Ovary (tissue), 9 donors: ENCODE measurements around the gene RALB. TPM values are rescaled to one million over a fixed set of nuclear protein-coding genes. Genes with fewer than 3 reads are reported as not detected.

Experiments used
- DNase-seq, 5 donors: peaks; one replicate each; pipeline ENCODE4 v3.0.0-alpha.2; 2019 to 2020
- H3K27ac ChIP-seq, 2 donors: fragments of 200-600 bp; one replicate each; pipeline versions ENCODE4 v1.5.1 to v1.8.0; 2019 to 2022
- H3K27me3 ChIP-seq: fragments of 200-600 bp; one replicate; pipeline ENCODE4 v1.8.0; 2022
- H3K36me3 ChIP-seq: fragments of 200-600 bp; sonication (generic); one replicate; pipeline ENCODE4 v1.5.1; 2019
- H3K4me1 ChIP-seq: one replicate; pipeline ENCODE4 v1.8.1; 2013; ENCODE audit warnings: mild to moderate bottlenecking, moderate library complexity; ENCODE audit not compliant: insufficient read depth
- H3K4me3 ChIP-seq: fragments of 200-600 bp; sonication (generic); one replicate; pipeline ENCODE4 v1.5.1; 2017
- H3K9me3 ChIP-seq, 2 donors: fragments of 200-600 bp in 1 of 2; sonication (generic) in 1 of 2; one replicate each; pipeline versions ENCODE4 v1.5.1 to v1.8.1; 2013 to 2019; ENCODE audit warnings: mild to moderate bottlenecking in 1 of 2, moderate library complexity in 1 of 2
- EP300 ChIP-seq: sonication (generic); formaldehyde crosslinking; IDR thresholded peaks from one replicate; pipeline ENCODE4 v1.6.1; 2017; ENCODE audit warnings: antibody characterized with exemption
- POLR2A ChIP-seq: fragments of 450-650 bp; IDR thresholded peaks from one replicate; pipeline ENCODE4 v1.6.1; 2017; ENCODE audit warnings: antibody characterized with exemption, mild to moderate bottlenecking, moderate library complexity
- WGBS, 3 donors: extraction: QIAGEN DNeasy Blood & Tissue Kit in 1 of 3; methylation state at CpG; one replicate each; pipeline versions ENCODE4 v1.1.5 to v1.1.7; 2013 to 2017; 5-methylcytosine and 5-hydroxymethylcytosine counted together
- intact Hi-C, 4 donors: fragments of 100-400 bp; cut with DNase I; formaldehyde crosslinking; loops; one replicate each; pipeline versions ENCODE4 v1.11.0 to v1.15.1; 2022 to 2023
- polyA plus RNA-seq, 2 donors: library from polyadenylated mRNA; stranded (reverse); fragments of 200-250 nt in 1 of 2; fragments of 350-450 nt in 1 of 2; fragmentation: Illumina TruSeq in 1 of 2; extraction: RNeasy Lipid Tissue Mini Kit (QIAGEN cat#74804) in 1 of 2; gene quantifications; one replicate each; pipeline ENCODE4 v1.2.3, GENCODE V29; 2013 to 2014
- total RNA-seq, 7 donors: library from RNA; depleted of rRNA in 2 of 7; stranded (reverse); fragments of >200 nt in 2 of 7; fragmentation: NEBNext Ultra II Directional in 3 of 7; extraction: Animal tissue kit (Norgen Biotek cat#: 25700) in 3 of 7; gene quantifications; one replicate each; pipeline versions ENCODE4 v1.1.0 to v1.2.4, GENCODE V29; 2016 to 2023
- TF ChIP-seq, protein P1 (sequence below), 3 donors: fragments of 450-650 bp in 2 of 3; fragments of 200-600 bp in 1 of 3; IDR thresholded peaks; one replicate each; pipeline versions ENCODE4 v1.5.1 to v1.8.0; 2016 to 2022; ENCODE audit warnings: antibody characterized with exemption in 3 of 3, mild to moderate bottlenecking in 1 of 3
- donor health status: DM: no; HTN: no; CAD: no; lungs with moderate emphysema.
- donor health status: DM: no; HTN: no; CAD: no.
- donor health status: Bipolar disorder and iron deficiency.
- donor health status: DM: yes; HTN: yes; CAD: no.
- donor health status: DM: no; HTN: no; CAD: no.
- donor health status: DM: yes; HTN: yes; CAD: no.

The RALB gene
- total and polyA plus RNA-seq, 9 donors, result 18.2 to 92.7 (median 34.9) TPM

- H3K27ac ChIP-seq, result no peak overlapping the region
- 88 to 93% (median 90%) methylated on average over 6 of the region's 6 CpGs for WGBS, 3 donors
- intact Hi-C loops, result loop anchor here in 1 of 4 donors (10.0 kb wide), 1 partner anchor 752 kb away; no protein-coding TSS in a partner anchor
These were observed 79.7 kb downstream of the RALB start for GRCh38 chr2:120332384-120332783.

DNA sequence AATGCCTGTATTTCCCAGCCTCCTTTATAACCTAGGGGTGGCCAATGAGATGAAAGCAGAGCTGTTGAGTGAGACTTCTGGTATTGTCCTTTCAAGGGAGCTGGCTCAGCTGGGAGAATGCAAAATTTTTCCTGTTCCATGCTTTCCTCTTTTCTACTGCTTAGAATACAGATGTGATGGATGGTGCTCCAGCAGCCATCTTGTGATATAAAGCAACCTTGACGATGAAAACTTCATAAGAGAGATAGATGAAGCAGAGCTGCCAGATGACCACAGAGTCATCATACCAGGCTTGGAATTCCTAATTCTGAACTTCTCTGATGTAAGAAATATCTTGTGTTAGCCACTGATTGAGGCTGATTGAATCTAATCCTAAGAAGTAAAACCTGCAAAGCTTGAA lies 81.4 kb downstream of the RALB start:
- Histone ChIP-seq H3K9me3 (no peaks in the 10 kb centered on the region), H3K4me1 (no peaks in the 10 kb centered on the region), H3K4me3 (no peak overlapping the region), H3K27ac (no peak overlapping the region), H3K36me3 (no peaks in the 10 kb centered on the region), H3K27me3 (no peaks in the 10 kb centered on the region)
- intact Hi-C loops, result loop anchor here in 1 of 4 donors (10.0 kb wide), 1 partner anchor 751 kb away; no protein-coding TSS in a partner anchor
- 92 to 100% (median 96%) methylated on average over 1 of the region's 1 CpG for WGBS, 3 donors
- TF ChIP-seq EP300 (no peak), POLR2A (no peak)
- TF ChIP-seq, protein P1, sequence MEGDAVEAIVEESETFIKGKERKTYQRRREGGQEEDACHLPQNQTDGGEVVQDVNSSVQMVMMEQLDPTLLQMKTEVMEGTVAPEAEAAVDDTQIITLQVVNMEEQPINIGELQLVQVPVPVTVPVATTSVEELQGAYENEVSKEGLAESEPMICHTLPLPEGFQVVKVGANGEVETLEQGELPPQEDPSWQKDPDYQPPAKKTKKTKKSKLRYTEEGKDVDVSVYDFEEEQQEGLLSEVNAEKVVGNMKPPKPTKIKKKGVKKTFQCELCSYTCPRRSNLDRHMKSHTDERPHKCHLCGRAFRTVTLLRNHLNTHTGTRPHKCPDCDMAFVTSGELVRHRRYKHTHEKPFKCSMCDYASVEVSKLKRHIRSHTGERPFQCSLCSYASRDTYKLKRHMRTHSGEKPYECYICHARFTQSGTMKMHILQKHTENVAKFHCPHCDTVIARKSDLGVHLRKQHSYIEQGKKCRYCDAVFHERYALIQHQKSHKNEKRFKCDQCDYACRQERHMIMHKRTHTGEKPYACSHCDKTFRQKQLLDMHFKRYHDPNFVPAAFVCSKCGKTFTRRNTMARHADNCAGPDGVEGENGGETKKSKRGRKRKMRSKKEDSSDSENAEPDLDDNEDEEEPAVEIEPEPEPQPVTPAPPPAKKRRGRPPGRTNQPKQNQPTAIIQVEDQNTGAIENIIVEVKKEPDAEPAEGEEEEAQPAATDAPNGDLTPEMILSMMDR (IDR thresholded peaks at IDR 0.05), result no peak
- no peak for DNase-seq

More at GRCh38 chr2:120332384-120332783, 79.7 kb downstream of the RALB start:
- Histone ChIP-seq H3K9me3 (no peaks in the 10 kb centered on the region), H3K4me3 (no peak overlapping the region), H3K36me3 (no peaks in the 10 kb centered on the region), H3K4me1 (no peaks in the 10 kb centered on the region), H3K27me3 (no peaks in the 10 kb centered on the region)
- no peak for DNase-seq
- no peak for TF ChIP-seq EP300
- TF ChIP-seq POLR2A, result no peak
- TF ChIP-seq, protein P1 (IDR thresholded peaks at IDR 0.05), result no peak

DNA sequence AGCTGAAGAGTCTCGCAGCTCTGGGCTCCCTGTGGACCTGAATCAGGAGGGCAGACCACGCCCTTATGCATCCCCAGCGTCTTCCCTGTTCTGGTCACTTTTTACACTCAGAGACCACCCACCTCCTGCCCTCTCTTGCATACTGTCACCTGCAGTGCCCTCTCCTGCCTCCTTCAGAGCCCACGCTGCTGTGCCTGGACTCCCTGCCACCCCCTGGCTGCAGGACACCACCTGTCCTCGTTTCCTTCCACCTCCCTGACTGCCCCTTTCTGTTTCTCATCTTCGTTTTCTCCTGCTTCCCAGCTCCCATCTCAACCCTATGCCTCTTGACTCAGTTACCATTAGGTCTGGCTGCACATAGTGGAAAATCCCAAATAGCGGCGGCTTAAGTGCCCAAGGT lies 84.1 kb downstream of the RALB start:
- intact Hi-C loops, result loop anchor here in 1 of 4 donors (10.0 kb wide), 1 partner anchor 748 kb away; no protein-coding TSS in a partner anchor
- no peak for DNase-seq

DNA sequence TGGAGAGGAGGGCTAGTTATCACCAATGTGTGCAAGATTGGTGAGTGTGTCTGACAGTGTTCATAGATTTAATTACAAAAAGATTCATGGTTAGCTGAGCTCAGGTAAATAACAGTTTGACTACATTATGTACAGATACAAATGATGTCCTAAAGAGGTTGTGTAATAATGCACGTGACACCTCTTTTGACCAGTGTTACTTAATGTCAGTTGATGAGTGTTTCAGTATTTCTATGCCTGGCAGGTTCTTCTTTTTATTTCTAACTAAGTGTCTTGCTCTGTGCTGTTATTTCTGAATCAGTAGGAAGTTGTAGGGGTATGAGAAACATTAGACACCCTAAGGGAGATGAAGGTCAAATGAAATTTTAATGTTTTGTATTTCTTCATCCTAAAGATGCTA lies 85.4 kb downstream of the RALB start:
- intact Hi-C loops, result loop anchor here in 1 of 4 donors (10.0 kb wide), 1 partner anchor 747 kb away; no protein-coding TSS in a partner anchor
- no peaks in the 10 kb centered on the region for H3K27me3 ChIP-seq

More for the DNA sequence above, 84.1 kb downstream of the RALB start:
- WGBS, 3 donors, result 84 to 91% (median 86%) methylated on average over 8 of the region's 8 CpGs
- Histone ChIP-seq H3K9me3 (no peaks in the 10 kb centered on the region), H3K27ac (no peak overlapping the region), H3K4me3 (no peak overlapping the region), H3K36me3 (no peaks in the 10 kb centered on the region), H3K27me3 (no peaks in the 10 kb centered on the region), H3K4me1 (no peaks in the 10 kb centered on the region)
- TF ChIP-seq, protein P1 (IDR thresholded peaks at IDR 0.05), result no peak

More for the DNA sequence above, 85.4 kb downstream of the RALB start:
- H3K36me3 ChIP-seq, result no peaks in the 10 kb centered on the region
- no peak overlapping the region for H3K4me3 ChIP-seq
- no peak for DNase-seq
- no peaks in the 10 kb centered on the region for H3K4me1 ChIP-seq
- no peak overlapping the region for H3K27ac ChIP-seq
- TF ChIP-seq POLR2A (no peak), EP300 (no peak)
- TF ChIP-seq, protein P1 (IDR thresholded peaks at IDR 0.05), result no peak
- H3K9me3 ChIP-seq, result no peaks in the 10 kb centered on the region
- WGBS, 3 donors, result 90 to 98% (median 91%) methylated on average over 1 of the region's 1 CpG
